ENCODE results near the gene TBC1D7.

GRCh38 chr6:13308332-13308731 lies 20.0 kb downstream of the TBC1D7 start:
- TF ChIP-seq GATA1 (IDR thresholded peaks at IDR 0.05; ENCODE audit: low read depth, low read length) (no peak), POLR2A (IDR thresholded peaks at IDR 0.05; ENCODE audit: low read length) (no peak)
